Measurements from ENCODE around the gene MANBA. TPM values are rescaled to one million over a fixed set of nuclear protein-coding genes. Genes with fewer than 3 reads are reported as not detected.

MANBA gene
- total RNA-seq, 1 donor from 2014 or later: 9.4 TPM

GRCh38 chr4:102629673-102630072, 131.1 kb downstream of the MANBA start:
- Mint-ChIP-seq H3K27ac (ENCODE audit: unreplicated experiment) (no peak overlapping the region), H3K4me1 (ENCODE audit: unreplicated experiment) (no peaks in the 10 kb centered on the region), H3K36me3 (ENCODE audit: low read depth, unreplicated experiment) (no peaks in the 10 kb centered on the region), H3K9me3 (ENCODE audit: unreplicated experiment) (no peaks in the 10 kb centered on the region), H3K4me3 (ENCODE audit: unreplicated experiment) (no peak overlapping the region), H3K27me3 (ENCODE audit: unreplicated experiment) (no peaks in the 10 kb centered on the region)
- no peak for DNase-seq (ENCODE audit: low spot score)
- TF ChIP-seq, protein P1, sequence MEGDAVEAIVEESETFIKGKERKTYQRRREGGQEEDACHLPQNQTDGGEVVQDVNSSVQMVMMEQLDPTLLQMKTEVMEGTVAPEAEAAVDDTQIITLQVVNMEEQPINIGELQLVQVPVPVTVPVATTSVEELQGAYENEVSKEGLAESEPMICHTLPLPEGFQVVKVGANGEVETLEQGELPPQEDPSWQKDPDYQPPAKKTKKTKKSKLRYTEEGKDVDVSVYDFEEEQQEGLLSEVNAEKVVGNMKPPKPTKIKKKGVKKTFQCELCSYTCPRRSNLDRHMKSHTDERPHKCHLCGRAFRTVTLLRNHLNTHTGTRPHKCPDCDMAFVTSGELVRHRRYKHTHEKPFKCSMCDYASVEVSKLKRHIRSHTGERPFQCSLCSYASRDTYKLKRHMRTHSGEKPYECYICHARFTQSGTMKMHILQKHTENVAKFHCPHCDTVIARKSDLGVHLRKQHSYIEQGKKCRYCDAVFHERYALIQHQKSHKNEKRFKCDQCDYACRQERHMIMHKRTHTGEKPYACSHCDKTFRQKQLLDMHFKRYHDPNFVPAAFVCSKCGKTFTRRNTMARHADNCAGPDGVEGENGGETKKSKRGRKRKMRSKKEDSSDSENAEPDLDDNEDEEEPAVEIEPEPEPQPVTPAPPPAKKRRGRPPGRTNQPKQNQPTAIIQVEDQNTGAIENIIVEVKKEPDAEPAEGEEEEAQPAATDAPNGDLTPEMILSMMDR (IDR thresholded peaks at IDR 0.05; ENCODE audit: unreplicated experiment): no peak

- Mint-ChIP-seq H3K36me3 (ENCODE audit: low read depth, unreplicated experiment) (no peaks in the 10 kb centered on the region), H3K27me3 (ENCODE audit: unreplicated experiment) (no peaks in the 10 kb centered on the region), H3K9me3 (ENCODE audit: unreplicated experiment) (no peaks in the 10 kb centered on the region), H3K27ac (ENCODE audit: unreplicated experiment) (no peak overlapping the region), H3K4me3 (ENCODE audit: unreplicated experiment) (no peak overlapping the region), H3K4me1 (ENCODE audit: unreplicated experiment) (no peaks in the 10 kb centered on the region)
- DNase-seq (ENCODE audit: low spot score): no peak
- TF ChIP-seq, protein P1 (IDR thresholded peaks at IDR 0.05; ENCODE audit: unreplicated experiment): no peak
Observed at GRCh38 chr4:102627831-102628523, 132.8 kb downstream of the MANBA start.

- no peak overlapping the region for H3K4me3 Mint-ChIP-seq (ENCODE audit: unreplicated experiment)
- H3K27me3 Mint-ChIP-seq (ENCODE audit: unreplicated experiment): peaks cover 3% of the 10 kb centered on the region
- no peak overlapping the region for H3K27ac Mint-ChIP-seq (ENCODE audit: unreplicated experiment)
- no peaks in the 10 kb centered on the region for H3K4me1 Mint-ChIP-seq (ENCODE audit: unreplicated experiment)
- no peaks in the 10 kb centered on the region for H3K9me3 Mint-ChIP-seq (ENCODE audit: unreplicated experiment)
- no peak for DNase-seq (ENCODE audit: low spot score)
- no peaks in the 10 kb centered on the region for H3K36me3 Mint-ChIP-seq (ENCODE audit: low read depth, unreplicated experiment)
- TF ChIP-seq, protein P1 (IDR thresholded peaks at IDR 0.05; ENCODE audit: unreplicated experiment): no peak
Observed at GRCh38 chr4:102625232-102625930, 135.4 kb downstream of the MANBA start.

GRCh38 chr4:102624505-102624904, 136.3 kb downstream of the MANBA start:
- Mint-ChIP-seq H3K9me3 (ENCODE audit: unreplicated experiment) (no peaks in the 10 kb centered on the region), H3K27ac (ENCODE audit: unreplicated experiment) (no peak overlapping the region), H3K4me1 (ENCODE audit: unreplicated experiment) (no peaks in the 10 kb centered on the region), H3K27me3 (ENCODE audit: unreplicated experiment) (peaks cover 3% of the 10 kb centered on the region), H3K4me3 (ENCODE audit: unreplicated experiment) (no peak overlapping the region), H3K36me3 (ENCODE audit: low read depth, unreplicated experiment) (no peaks in the 10 kb centered on the region)
- TF ChIP-seq, protein P1 (IDR thresholded peaks at IDR 0.05; ENCODE audit: unreplicated experiment): no peak
- no peak for DNase-seq (ENCODE audit: low spot score)

DNA sequence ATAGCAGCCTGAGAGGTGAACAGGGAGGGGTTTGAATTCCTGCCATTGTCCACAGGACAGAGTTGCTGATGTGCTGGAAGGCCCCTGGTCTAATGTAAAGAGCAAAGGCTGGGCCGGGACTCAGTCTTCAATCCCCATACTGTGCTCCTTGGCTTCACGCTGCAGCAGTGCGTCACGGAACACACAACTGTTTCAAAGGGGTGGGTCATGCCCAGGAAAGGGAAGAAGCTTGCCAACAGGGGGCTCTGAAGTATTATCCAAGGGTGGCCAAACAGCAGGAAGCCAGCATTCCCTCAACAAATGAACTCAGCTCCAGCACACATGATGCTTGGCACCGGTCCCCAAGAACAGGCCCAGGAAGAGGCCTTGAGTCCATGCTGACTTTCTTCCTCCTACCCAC, 137.1 kb downstream of the MANBA start:
- H3K27ac Mint-ChIP-seq (ENCODE audit: unreplicated experiment): no peak overlapping the region
- TF ChIP-seq, protein P1 (IDR thresholded peaks at IDR 0.05; ENCODE audit: unreplicated experiment): no peak
- no peaks in the 10 kb centered on the region for H3K9me3 Mint-ChIP-seq (ENCODE audit: unreplicated experiment)
- no peak for DNase-seq (ENCODE audit: low spot score)
- H3K4me1 Mint-ChIP-seq (ENCODE audit: unreplicated experiment): no peaks in the 10 kb centered on the region
- H3K4me3 Mint-ChIP-seq (ENCODE audit: unreplicated experiment): no peak overlapping the region
- no peaks in the 10 kb centered on the region for H3K36me3 Mint-ChIP-seq (ENCODE audit: low read depth, unreplicated experiment)
- H3K27me3 Mint-ChIP-seq (ENCODE audit: unreplicated experiment): peaks cover 3% of the 10 kb centered on the region
